HepG2 (cell line): ENCODE results near the gene EARS2. TPM values are rescaled to one million over a fixed set of nuclear protein-coding genes. Genes with fewer than 3 reads are reported as not detected.

Experiments
- ATF1 ChIP-seq: IDR thresholded peaks from 2 replicates; pipeline ENCODE4 v1.6.1; 2016; ENCODE audit warnings: mild to moderate bottlenecking, control low read depth
- ELF3 ChIP-seq: IDR thresholded peaks from 2 replicates; pipeline ENCODE4 v1.6.1; 2016; ENCODE audit warnings: missing genetic modification reagents, missing compliant biosample characterization
- FOXK2 ChIP-seq: fragments of 450-650 bp; IDR thresholded peaks from 2 replicates; pipeline ENCODE4 v1.6.1; 2016
- HNRNPLL ChIP-seq: fragments of 200-400 bp; formaldehyde crosslinking; IDR thresholded peaks from 2 replicates; pipeline ENCODE4 v1.6.1; 2017; ENCODE audit warnings: mild to moderate bottlenecking, low read depth, low read length; ENCODE audit not compliant: poor library complexity, severe bottlenecking
- KDM4B ChIP-seq: sonication (generic); formaldehyde crosslinking; IDR thresholded peaks from 2 replicates; pipeline ENCODE4 v1.4.0; 2020; ENCODE audit warnings: missing genetic modification reagents
- PBX2 ChIP-seq: IDR thresholded peaks from 2 replicates; pipeline ENCODE4 v1.6.1; 2016; ENCODE audit warnings: control low read depth
- PRDM4 ChIP-seq: sonication (generic); formaldehyde crosslinking; IDR thresholded peaks from 2 replicates; pipeline ENCODE4 v1.9.0; 2021; ENCODE audit warnings: missing genetic modification reagents, borderline replicate concordance
- RXRB ChIP-seq: IDR thresholded peaks from 2 replicates; pipeline ENCODE4 v1.6.1; 2016; ENCODE audit warnings: borderline replicate concordance, missing genetic modification reagents, missing compliant biosample characterization
- SIX4 ChIP-seq: sonication (generic); formaldehyde crosslinking; IDR thresholded peaks from 2 replicates; pipeline ENCODE4 v1.4.0; 2020; ENCODE audit warnings: missing genetic modification reagents
- ZFP91 ChIP-seq: sonication (generic); formaldehyde crosslinking; IDR thresholded peaks from 2 replicates; pipeline ENCODE4 v1.9.0; 2022; ENCODE audit warnings: missing genetic modification reagents, mild to moderate bottlenecking, borderline replicate concordance
- ZNF564 ChIP-seq: sonication (generic); formaldehyde crosslinking; IDR thresholded peaks from 2 replicates; pipeline ENCODE4 v1.8.1; 2023; ENCODE audit warnings: mild to moderate bottlenecking, missing genetic modification reagents
- ZNF672 ChIP-seq: sonication (generic); formaldehyde crosslinking; IDR thresholded peaks from 2 replicates; pipeline ENCODE4 v1.8.1; 2022; ENCODE audit warnings: missing genetic modification reagents
- polyA plus RNA-seq, 8 experiments: library from polyadenylated mRNA; depleted of rRNA in 3 of 8; stranded (reverse) in 7 of 8; unstranded in 1 of 8; fragments of >200 nt; fragmentation: Illumina TruSeq in 4 of 8; extraction: Trizol in 4 of 8; gene quantifications; 2 replicates each; pipeline versions ENCODE4 v1.2.1 to v1.2.3, GENCODE V29; 2011 to 2016; ENCODE audit warnings: low read depth in 4 of 8, missing spikeins in 1 of 8, mixed read lengths in 1 of 8; ENCODE audit not compliant: insufficient read depth in 1 of 8
- total RNA-seq, 5 experiments: library from RNA; depleted of rRNA; stranded (reverse); fragments of >200 nt; fragmentation: Illumina TruSeq; extraction: Trizol; gene quantifications; 2 replicates each; pipeline ENCODE4 v1.2.3, GENCODE V29; 2016; ENCODE audit warnings: low read depth in 1 of 5
- TF ChIP-seq, protein P1 (sequence below): sonication (generic); formaldehyde crosslinking; IDR thresholded peaks from 2 replicates; pipeline ENCODE4 v1.5.0; 2020; ENCODE audit warnings: mild to moderate bottlenecking, missing genetic modification reagents, borderline replicate concordance
- TF ChIP-seq, protein P2 (sequence below): sonication (generic); formaldehyde crosslinking; IDR thresholded peaks from 2 replicates; pipeline ENCODE4 v1.8.1; 2022; ENCODE audit warnings: mild to moderate bottlenecking, missing genetic modification reagents
- TF ChIP-seq, protein P3 (sequence below): sonication (generic); formaldehyde crosslinking; IDR thresholded peaks from 2 replicates; pipeline ENCODE4 v1.4.0; 2020; ENCODE audit warnings: missing genetic modification reagents

The EARS2 gene
- total and polyA plus RNA-seq, 2 of the 13 experiments (the other 11 are each of a cell fraction or from before 2014, with no cell fraction given) = 49.4 to 80.4 TPM

DNA sequence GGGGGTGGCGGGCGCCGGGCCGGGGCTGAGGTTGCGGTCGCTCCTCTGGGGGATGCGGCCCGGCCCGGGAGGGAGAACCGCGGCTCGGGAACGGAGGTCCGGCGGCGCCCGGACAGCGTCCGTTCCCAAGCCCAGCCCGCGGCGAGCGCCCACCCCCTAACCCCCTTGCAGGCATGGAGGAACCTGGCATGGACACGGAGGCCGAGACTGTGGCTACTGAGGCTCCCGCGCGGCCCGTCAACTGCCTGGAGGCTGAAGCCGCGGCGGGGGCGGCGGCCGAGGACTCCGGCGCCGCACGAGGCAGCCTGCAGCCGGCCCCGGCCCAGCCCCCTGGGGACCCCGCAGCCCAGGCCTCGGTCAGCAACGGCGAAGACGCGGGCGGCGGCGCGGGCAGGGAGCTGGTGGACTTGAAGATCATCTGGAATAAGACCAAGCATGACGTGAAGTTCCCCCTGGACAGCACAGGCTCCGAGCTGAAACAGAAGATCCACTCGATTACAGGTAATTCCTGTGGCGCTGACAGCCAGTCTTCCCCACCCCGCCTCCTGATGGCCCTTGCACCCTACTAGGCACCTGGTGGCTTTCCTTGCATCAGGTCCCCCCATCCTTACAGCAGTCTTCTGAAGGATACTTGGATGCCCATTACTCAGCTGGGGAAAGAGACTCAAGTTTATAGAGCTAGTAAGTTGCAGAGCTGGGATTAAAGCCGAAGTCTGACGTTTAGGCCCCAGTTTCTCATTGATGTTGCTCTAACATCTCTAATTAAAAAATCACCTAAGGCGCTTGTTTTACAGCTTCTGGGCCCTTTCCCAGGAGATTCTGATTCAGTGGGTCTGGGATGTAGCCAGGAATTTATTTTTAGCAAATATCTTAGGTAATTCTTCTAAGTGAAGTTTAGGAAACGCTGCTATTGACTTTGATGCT, 891 bp upstream of the EARS2 start (continued):
- TF ChIP-seq, protein P1, sequence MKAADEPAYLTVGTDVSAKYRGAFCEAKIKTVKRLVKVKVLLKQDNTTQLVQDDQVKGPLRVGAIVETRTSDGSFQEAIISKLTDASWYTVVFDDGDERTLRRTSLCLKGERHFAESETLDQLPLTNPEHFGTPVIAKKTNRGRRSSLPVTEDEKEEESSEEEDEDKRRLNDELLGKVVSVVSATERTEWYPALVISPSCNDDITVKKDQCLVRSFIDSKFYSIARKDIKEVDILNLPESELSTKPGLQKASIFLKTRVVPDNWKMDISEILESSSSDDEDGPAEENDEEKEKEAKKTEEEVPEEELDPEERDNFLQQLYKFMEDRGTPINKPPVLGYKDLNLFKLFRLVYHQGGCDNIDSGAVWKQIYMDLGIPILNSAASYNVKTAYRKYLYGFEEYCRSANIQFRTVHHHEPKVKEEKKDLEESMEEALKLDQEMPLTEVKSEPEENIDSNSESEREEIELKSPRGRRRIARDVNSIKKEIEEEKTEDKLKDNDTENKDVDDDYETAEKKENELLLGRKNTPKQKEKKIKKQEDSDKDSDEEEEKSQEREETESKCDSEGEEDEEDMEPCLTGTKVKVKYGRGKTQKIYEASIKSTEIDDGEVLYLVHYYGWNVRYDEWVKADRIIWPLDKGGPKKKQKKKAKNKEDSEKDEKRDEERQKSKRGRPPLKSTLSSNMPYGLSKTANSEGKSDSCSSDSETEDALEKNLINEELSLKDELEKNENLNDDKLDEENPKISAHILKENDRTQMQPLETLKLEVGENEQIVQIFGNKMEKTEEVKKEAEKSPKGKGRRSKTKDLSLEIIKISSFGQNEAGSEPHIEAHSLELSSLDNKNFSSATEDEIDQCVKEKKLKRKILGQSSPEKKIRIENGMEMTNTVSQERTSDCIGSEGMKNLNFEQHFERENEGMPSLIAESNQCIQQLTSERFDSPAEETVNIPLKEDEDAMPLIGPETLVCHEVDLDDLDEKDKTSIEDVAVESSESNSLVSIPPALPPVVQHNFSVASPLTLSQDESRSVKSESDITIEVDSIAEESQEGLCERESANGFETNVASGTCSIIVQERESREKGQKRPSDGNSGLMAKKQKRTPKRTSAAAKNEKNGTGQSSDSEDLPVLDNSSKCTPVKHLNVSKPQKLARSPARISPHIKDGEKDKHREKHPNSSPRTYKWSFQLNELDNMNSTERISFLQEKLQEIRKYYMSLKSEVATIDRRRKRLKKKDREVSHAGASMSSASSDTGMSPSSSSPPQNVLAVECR = peak; percentile 88; the same call in 1 of the 2 replicates
- TF ChIP-seq, protein P2, sequence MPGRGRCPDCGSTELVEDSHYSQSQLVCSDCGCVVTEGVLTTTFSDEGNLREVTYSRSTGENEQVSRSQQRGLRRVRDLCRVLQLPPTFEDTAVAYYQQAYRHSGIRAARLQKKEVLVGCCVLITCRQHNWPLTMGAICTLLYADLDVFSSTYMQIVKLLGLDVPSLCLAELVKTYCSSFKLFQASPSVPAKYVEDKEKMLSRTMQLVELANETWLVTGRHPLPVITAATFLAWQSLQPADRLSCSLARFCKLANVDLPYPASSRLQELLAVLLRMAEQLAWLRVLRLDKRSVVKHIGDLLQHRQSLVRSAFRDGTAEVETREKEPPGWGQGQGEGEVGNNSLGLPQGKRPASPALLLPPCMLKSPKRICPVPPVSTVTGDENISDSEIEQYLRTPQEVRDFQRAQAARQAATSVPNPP (CRISPR knock-in tag) = peak; percentile 5; the same call in 1 of the 2 replicates
- TF ChIP-seq PRDM4 (CRISPR knock-in tag) = no peak
- TF ChIP-seq HNRNPLL = no peak
- TF ChIP-seq ELF3 = no peak
- TF ChIP-seq, protein P3, sequence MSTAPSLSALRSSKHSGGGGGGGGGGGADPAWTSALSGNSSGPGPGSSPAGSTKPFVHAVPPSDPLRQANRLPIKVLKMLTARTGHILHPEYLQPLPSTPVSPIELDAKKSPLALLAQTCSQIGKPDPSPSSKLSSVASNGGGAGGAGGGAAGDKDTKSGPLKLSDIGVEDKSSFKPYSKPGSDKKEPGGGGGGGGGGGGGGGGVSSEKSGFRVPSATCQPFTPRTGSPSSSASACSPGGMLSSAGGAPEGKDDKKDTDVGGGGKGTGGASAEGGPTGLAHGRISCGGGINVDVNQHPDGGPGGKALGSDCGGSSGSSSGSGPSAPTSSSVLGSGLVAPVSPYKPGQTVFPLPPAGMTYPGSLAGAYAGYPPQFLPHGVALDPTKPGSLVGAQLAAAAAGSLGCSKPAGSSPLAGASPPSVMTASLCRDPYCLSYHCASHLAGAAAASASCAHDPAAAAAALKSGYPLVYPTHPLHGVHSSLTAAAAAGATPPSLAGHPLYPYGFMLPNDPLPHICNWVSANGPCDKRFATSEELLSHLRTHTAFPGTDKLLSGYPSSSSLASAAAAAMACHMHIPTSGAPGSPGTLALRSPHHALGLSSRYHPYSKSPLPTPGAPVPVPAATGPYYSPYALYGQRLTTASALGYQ (CRISPR knock-in tag) = no peak
- peak; percentile 14; the same call in 1 of the 2 replicates for TF ChIP-seq KDM4B
- TF ChIP-seq FOXK2 = no peak
- TF ChIP-seq RXRB (CRISPR knock-in tag) = no peak
- TF ChIP-seq SIX4 (CRISPR knock-in tag) = no peak
- no peak for TF ChIP-seq ATF1 (CRISPR knock-in tag)
- TF ChIP-seq ZFP91 = no peak; the same call in 1 of the 2 replicates
- TF ChIP-seq PBX2 = no peak
- TF ChIP-seq ZNF564 = no peak
- no peak for TF ChIP-seq ZNF672 (CRISPR knock-in tag)
